NCI-H2081 (cell line): ENCODE measurements around the gene ADGRG6.
"Not testable (repeated sequence)": the region's sequence is repeated elsewhere in the genome, so short reads cannot be mapped to it uniquely, and the experiment has no call there.

ENCODE experiments used
- DNase-seq, 2 experiments: peaks; one replicate each; lab custom pipeline; 2025; lab: John Stamatoyannopoulos, UW

ADGRG6 gene

DNA sequence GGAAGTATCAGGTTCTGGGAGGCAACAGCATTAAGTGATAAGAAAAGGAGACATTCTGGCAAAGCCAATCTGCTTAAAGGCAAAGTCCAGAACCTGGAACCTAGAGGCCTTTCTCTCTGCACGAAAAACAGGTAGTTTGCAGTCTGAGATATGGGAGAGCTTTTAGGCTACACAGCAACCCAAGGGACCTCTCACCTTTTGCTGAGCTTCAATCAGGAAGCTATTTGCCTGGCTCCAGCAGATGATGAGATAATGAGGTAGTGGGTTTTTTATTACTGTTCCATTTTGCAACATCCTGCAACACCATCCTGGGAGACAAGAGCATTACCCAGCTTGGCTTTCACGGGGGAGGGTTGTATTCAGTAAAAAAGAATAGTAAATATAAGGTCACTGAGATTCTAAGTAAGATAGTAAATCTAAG lies 143.1 kb downstream of the ADGRG6 start:
- DNase-seq, result peak in 1 of 2 experiments; percentile 57

DNA sequence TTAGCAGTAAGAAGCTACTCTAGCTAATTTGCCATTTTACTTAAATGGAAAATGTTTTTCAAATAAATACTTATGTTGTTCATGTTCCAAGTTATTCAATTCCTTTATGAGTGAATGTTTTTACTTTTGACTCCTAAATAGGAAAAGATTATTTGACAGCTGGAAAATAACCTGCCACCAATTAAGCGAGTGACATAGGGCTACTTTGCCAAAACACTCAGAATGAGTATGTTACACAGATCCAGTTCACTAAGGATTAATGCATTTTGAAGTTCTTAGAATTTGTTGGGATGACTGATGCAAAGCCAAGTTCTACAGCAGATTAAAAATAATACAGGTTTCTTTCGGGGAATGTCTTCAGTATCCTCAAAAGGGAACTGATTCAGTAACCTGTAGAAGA lies 144.4 kb downstream of the ADGRG6 start:
- no peak for DNase-seq

DNA sequence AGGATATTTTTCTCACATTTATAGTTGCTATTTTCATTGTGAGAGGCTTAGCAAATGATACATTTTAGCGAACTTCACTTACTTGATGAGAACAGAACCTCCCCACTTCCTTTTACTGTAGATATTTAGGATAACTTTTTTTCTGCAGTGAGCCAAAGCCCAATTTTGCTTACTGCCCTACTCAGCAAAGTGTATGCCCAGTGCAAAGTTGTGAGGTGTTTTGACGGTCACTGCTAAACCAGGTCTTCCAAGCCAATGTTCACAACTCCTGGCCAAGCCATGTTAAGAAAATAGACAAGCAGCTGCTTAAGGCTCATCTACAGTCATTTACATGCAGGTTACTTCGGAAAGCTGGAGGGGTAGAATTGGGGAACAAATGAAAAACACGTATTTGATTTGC lies 144.8 kb downstream of the ADGRG6 start:
- DNase-seq, result no peak

DNA sequence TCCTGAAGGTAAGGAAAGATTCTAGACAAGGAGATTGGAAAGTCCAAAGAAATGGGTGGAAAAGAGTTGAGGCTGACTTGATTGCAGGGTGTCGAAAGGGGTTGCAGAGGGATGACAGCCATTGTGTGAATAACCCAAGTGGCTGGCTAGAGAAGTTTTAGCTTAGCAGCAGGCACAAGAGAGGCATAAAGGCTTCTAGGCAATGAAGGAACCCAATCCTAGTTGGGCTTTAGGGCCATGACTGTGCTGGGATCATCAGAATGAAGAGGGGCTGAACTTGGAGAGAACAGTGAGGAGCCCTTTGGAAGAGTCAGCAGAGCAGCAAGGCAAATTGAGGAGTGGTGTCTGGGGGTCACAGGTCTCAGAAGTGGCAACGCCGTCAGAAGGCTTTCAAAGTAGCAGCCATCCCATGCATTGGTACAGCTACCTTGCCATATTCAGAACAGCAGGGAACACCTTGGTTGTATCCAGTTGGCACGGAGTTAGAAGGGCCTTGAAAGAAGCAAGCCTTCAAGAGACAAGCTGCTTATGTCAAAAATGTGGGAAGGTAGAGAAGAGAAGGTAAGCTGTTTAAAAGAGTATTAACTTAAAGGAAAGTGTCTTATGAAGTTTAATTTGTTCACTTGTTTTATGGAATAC lies 146.4 kb downstream of the ADGRG6 start:
- no peak for DNase-seq

DNA sequence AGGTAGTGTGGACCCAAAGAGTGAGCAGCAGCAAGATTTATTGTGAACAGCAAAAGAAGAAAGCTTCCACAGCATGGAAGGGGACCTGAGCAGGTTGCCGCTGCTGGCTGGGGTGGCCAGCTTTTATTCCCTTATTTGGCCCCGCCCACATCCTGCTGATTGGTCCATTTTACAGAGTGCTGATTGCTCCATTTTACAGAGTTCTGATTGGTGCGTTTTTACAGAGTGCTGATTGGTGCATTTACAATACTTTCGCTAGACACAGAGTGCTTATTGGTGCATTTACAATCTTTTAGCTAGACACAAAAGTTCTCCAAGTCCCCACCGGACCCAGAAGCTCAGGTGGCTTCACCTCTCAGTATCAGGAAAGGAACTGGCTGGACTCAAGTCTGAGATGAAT lies 149.0 kb downstream of the ADGRG6 start:
- not testable (repeated sequence) for DNase-seq

DNA sequence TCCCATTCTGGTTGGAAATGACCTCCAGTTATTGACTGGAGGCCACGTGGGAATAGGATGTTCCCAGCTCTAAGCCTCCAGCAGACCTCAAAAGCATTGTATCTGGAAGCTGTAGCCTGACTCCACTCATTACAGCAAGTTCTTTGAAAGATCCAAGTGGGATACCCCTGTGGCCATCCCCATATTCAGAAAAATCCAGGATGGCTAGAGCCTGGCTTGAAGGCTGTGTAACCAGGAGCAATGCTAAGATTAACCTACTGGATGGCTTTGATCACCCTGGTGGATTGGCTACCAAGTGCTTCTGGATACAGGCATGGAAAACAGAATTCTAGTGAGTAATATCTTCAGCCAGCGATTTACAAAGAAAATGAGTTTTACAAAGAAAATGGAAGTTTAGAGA lies 151.2 kb downstream of the ADGRG6 start:
- DNase-seq, result no peak

DNA sequence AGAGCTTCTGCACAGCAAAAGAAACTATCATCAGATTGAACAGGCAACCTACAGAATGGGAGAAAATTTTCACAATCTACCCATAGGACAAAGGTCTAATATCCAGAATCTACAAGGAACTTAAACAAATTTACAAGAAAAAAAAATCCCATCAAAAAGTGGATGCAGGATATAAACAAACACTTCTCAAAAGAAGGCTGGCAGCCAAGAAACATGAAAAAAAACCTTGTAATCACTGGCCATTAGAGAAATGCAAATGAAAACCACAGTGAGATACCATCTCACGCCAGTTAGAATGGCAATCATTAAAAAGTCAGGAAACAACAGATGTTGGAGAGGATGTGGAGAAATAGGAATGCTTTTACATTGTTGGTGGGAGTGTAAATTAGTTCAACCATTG lies 152.4 kb downstream of the ADGRG6 start:
- DNase-seq, result not testable (repeated sequence)

DNA sequence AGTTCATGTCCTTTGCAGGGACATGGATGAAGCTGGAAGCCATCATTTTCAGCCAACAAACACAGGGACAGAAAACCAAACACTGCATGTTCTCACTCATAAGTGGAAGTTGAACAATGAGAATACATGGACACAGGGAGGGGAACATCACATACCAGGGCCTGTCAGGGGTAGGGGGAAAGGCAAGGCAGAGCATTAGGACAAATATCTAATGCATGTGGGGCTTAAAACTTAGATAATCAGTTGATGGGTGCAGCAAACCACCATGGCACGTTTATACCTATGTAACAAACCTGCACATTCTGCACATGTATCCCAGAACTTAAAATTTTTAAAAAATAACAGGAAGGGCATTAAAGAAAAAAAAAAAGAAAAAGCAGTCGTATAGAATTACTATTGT lies 153.0 kb downstream of the ADGRG6 start:
- DNase-seq, result not testable (repeated sequence)

DNA sequence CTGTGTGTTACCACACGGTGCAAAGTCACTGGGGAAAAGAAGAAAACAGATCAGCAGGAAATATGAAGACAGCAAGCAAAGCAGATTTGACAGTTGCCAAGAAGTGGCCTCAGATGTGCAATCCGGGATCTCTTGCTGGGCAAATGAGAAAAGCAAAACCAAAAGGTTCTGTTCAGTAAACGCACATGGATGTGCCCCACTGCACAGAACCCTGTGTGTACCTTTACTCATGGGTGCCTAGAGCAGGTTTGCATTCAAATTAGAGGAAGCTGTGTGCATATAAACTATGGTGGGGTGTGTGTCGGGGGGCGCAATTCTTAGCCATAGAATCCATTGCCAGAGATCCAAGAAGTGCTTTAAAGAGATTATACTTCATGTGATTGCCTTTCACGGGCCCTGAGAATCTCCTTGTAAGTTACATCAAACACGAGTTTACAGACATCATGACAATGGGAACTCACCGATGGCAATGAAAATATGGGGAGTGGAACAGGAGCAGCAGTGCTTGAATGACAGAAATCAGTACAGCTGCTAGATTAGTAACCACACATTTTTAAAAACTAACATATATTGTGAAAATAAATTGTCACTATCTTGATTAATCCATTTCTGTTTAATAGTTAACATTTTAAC lies 154.3 kb downstream of the ADGRG6 start:
- no peak for DNase-seq

DNA sequence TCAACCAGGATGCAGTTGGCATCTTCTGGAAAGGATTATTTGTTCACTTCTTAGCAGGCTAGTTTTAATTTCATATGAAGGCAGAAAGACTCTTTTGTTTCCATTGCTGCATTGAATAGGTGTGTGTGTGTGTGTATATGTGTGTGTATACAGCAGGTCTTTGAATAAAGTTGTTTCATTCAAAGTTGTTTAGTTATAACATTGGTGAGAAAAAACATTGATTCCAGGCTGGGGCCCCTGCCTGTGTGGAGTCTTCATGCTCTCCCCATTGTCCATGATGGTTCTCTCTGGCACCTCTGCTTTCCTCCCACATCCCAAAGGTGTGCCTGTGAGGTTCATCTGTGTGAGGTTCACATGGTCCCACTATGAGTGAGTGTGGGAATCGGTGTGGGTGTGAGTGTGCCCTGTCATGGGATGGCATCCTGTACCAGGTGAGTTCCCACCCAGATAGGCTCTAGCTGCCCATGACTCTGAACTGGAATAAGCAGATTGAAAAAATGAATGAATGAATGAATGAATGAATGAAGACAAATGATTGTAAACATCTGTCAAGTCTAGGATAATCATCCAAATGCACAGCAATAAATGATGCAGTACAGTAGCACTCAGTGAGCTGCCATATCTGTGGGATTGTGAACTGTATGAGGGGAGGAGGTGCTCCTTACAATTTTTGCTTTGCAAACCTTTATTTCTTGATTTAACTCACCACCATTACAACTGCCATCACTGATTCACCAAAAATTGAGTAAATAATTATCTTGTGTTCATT lies 156.0 kb downstream of the ADGRG6 start:
- DNase-seq, result no peak

DNA sequence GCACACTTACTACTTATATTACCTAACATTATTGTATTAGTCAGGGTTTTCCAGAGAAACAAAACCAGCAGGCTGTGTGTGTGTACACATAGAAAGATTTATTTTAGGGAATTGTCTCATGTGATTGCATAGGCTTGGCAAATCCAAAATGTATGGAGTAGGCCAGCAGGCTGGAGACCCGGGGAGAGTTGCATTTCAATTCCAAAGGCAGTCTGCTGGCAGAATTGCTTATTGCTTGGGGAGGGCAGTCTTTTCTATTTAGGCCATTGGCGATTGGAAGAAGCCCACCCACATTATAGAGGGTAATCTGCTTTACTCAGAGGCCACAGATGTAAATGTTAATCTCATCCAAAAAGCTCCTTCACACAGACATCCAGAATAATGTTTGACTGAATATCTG lies 157.0 kb downstream of the ADGRG6 start:
- DNase-seq, result no peak

DNA sequence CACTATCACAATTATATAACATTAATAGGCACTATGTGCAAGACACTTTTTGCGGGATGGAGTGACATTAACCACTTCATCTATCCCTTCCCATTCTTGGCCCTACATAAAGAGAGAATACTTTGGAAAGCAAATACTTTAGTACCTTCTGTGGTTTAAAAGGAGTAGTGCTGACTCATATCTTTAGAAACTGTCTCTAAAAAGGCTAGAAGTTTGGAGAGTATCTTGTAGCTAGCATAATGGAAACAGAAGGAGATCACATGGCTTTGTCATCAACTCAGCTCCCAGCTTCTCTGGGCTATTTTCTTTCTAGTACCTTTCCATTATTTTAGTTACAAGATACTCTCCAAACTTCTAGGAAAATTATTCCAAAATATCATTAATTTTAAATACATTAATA lies 157.5 kb downstream of the ADGRG6 start:
- no peak for DNase-seq

DNA sequence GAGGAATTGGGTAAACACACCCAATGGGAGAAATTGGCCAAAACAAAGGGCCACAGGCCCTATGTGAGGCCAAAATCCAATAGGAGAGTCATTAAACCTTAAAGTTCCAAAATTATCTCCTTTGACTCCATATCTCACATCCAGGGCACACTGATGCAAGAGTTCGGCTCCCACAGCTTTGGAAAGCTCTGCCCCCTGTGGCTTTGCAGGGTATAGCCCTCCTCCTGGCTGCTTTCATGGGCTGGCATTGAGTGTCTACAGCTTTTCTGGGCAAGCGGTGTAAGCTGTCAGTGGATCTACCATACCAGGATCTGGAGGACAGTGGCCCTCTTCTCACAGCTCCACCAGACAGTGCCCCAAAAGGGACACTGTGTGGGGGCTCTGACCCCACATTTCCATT lies 160.5 kb downstream of the ADGRG6 start:
- DNase-seq, result no peak

DNA sequence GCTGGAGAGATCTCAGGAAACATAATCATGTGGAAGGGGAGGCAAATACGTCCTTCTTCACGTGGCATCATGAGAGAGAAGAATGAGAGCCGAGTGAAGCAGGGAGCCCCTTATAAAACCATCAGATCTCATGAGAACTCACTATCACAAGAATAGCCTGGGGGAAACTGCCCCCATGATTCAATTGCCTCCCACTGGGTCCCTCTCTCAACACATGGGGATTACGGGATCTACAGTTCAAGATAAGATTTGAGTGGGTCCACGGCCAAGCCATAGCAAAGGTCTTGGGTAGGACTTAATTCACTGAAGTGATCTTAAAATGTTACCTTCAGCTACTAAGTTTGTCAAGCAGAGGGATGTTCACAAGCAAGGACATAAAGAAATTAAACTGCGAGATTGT lies 162.2 kb downstream of the ADGRG6 start:
- no peak for DNase-seq

DNA sequence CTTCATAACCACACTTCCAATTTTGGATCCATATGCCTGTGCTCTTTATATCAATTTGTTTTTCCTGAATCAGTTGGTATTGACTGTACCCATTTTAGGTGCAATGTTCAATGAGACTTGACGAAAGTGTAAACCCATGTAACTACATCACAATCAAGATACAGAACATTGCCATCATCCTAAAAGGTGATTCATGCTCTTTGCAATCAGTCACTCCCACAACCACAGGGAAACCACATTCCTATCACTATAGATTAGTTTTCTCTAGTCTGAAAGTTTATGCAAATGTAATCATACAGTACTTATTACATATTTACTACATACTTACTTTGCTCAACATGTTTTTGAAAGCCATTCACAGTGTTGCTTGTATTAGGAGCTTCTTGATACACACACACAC lies 167.4 kb downstream of the ADGRG6 start:
- DNase-seq, result no peak

DNA sequence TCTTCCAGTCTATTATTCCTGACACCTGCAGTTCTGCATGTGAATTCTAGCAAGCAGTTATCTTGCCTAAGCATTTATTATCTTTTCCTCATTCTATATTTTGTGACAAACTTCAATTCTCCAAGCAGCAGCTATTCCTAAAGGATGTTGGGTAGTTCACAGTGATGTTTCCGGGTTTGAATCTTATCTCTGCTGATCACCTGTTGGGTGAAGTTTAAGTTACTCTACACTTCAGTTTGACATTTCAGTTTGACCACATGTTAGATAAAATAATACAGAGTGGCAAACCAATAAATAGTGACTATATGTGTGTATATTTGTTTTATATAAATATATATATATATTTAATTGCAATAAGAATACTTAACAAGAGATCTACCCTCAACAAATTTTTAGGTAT lies 168.6 kb downstream of the ADGRG6 start:
- no peak for DNase-seq

DNA sequence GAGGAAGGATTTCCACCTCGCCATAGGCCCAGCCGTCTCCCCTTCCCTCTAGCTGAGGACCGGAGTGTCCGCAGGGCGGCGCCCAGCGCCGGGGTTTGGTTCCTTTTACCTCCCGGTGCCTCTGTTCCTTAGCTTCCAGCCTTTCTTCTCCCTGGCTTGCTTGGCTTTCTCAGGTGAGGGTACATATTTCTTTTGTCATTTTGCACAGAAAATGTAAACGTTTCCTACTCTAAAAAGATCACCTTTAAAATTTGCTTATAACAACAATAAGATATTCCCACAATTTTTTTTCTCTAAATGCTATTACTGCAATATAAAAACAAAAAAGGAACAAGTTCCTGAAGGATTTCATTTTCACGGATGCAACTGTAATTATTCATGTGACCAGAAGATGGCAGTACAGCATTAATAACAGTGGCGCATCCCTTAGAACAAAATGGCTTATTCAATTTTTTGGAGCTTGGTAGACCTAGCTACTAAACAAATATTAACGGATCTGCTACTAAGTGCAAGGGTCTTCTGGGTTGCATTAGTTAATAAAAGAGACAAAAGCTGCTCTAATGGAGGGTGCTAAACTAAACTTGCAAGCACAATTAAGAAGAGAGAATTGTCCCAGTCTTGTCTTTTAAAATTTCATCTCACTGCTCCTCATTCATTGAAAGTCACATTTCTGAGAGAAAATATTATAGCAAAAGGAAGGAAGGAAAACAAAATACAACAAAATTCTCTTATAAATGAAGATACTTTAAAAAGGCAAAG lies 172.9 kb downstream of the ADGRG6 start:
- peak in 1 of 2 experiments; percentile 34 for DNase-seq

DNA sequence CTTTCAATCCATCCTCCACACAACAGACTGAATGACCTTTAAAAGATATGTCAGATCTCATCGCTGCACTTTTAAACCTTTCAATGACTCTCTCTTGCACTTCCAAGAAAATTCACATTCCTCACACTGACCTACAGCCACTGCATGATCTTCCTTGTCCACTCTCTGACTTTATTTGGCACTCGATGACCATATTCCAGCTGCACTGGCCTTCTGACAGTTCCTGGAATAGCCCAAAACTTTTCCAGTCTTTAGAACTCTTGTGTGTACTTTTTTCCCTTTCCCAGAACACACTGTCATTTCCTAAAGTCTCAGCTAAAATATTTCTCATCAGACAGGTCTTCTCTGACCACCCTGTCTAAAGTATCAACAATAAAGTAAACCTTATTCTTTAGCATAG lies 174.6 kb downstream of the ADGRG6 start:
- DNase-seq, result no peak

DNA sequence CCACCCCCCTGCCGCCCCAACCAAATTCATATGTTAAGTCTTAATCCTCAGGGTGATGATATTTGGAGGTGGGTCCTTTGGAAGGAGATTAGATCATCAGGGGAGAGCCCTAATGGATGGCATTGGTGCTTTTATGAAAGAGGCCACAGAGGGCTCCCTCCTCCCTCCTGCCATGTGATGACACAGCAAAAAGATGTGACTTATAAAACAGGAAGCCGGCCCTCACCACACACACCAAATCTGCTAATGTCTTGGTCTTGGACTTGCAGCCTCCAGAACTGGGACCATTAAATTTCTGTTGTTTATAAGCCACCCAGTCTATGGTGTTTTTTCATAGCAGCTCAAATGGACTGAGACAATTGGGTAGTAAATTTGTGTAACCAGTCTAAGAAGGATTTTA lies 176.3 kb downstream of the ADGRG6 start:
- no peak for DNase-seq

DNA sequence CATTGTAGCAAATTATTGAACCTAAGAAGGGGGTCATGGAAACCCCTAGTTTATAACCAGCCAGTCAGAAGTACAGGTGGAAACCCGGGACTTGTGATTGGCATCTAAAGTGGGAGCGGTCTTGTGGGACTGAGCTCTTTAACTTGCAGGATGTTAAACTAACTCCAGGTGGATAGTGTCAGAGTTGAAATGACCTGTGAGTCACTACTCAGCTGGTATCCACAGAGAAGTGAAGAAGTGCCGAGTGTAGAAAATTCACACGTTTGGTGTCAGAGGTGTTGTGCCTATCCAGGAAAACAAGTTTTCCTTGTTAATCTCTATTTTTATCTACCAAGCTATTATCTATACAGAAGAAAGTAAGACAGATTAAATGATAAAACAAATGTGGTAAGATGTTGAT lies 179.7 kb downstream of the ADGRG6 start:
- no peak for DNase-seq

DNA sequence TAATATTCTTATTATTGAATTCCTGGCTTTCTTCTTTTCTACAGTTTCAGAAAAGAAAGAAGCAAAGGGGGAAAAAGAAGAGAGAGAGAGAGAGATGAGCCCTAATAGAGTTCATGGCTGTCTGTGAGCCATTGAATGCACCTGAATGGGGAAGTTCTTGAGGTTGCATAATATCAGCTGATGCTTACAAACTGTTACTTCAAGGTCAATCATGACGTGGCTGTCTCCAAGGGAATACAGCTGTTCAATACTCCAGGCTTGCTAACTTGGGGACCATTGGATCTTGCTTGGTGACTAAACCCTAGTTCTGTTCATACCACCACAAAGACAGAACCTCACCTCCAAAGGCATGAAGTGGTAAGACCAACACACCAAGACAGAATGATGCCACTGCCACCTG lies 180.4 kb downstream of the ADGRG6 start:
- no peak for DNase-seq

DNA sequence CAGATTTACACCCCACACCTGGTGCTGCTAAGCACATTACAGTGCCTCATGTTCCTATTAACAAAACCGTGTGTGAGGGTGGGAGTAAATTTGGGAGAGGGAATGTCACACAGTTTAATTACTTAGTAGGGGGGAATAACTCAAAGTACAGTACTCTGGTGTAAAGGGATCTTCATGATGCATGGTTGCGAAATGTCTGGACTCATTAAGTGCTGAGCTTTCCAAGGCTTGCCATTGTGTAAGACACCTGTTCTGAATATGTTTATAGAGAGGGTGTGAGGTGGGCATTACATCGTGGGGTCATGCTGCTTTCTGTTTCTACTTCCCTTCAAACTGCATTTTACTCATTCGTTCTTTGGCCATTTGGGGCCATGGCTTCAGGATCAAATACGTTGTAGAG lies 181.2 kb downstream of the ADGRG6 start:
- no peak for DNase-seq

DNA sequence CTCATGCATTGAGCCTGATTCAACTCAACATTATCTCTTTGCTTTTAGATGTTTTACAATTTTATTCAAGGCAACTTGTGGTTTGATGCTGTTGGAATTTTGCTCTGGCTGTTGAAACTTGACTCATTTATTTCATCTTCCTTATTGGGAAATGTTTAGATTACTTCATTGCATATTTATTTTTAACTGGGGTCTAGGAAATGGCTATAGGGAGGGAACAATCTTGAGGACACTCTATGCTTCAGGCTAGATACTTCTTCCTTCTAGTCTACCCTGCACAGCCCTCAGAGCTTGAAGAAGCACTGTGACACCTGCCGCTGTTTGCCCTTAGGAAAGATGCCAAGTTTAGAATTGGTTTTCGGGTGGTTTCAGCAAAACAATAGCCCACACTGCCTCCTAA lies 183.4 kb downstream of the ADGRG6 start:
- peak in 1 of 2 experiments; percentile 1 for DNase-seq
